Measurements from ENCODE around the gene UROC1.

UROC1 gene

DNA sequence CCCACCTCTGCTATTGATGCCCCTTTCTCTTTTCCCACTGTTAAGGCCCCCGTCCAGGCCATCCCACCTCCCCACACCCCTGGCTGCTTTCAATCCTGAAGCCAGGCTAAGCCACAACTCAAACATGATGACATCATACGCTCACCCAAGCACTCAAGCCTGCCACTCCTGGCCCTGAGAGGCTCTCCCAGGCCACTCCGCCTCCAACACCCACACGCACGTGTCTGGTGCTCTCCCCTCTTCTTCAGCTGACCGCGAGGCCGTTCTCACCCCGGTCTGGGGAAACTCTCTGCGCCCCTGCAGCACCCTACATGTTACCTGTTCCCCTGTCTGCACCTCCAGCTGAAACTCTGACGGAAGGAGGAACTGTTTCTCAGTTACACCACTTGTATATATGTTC lies 48.1 kb downstream of the UROC1 start:
- no peaks in the 10 kb centered on the region for H3K9me2 ChIP-seq (replicated peaks; ENCODE audit: insufficient read depth, low read length)
- H4K20me1 ChIP-seq (ENCODE audit: insufficient read depth, low read length), result 0 out of 2 replicates have a peak, but pooled peaks cover 1% of the 10 kb centered on the region
- no peak for DNase-seq
- no peak overlapping the region for H3K4me2 ChIP-seq (ENCODE audit: low read depth, low read length)
- peaks cover 91% of the 10 kb centered on the region for H3K79me2 ChIP-seq (ENCODE audit: low read length)
- TF ChIP-seq, protein P1, sequence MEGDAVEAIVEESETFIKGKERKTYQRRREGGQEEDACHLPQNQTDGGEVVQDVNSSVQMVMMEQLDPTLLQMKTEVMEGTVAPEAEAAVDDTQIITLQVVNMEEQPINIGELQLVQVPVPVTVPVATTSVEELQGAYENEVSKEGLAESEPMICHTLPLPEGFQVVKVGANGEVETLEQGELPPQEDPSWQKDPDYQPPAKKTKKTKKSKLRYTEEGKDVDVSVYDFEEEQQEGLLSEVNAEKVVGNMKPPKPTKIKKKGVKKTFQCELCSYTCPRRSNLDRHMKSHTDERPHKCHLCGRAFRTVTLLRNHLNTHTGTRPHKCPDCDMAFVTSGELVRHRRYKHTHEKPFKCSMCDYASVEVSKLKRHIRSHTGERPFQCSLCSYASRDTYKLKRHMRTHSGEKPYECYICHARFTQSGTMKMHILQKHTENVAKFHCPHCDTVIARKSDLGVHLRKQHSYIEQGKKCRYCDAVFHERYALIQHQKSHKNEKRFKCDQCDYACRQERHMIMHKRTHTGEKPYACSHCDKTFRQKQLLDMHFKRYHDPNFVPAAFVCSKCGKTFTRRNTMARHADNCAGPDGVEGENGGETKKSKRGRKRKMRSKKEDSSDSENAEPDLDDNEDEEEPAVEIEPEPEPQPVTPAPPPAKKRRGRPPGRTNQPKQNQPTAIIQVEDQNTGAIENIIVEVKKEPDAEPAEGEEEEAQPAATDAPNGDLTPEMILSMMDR (IDR thresholded peaks at IDR 0.05; ENCODE audit: low read length), result no peak
- TF ChIP-seq EZH2 (optimal IDR thresholded peaks at IDR 0.05; ENCODE audit: low read depth, low read length) (no peak), EZH2phosphoT487 (IDR thresholded peaks at IDR 0.05; ENCODE audit: low read length) (no peak)
- no peaks in the 10 kb centered on the region for H3K9me3 ChIP-seq (replicated peaks; ENCODE audit: insufficient read depth, low read length)
- peaks cover 15% of the 10 kb centered on the region for H3K4me1 ChIP-seq (ENCODE audit: low read length)
- H3K27me3 ChIP-seq (replicated peaks; ENCODE audit: insufficient read depth, low read length), result no peaks in the 10 kb centered on the region
- H3K4me3 ChIP-seq (ENCODE audit: low read length), result no peak overlapping the region
- H2AFZ ChIP-seq (ENCODE audit: low read length), result no peak overlapping the region
- H3K36me3 ChIP-seq (replicated peaks; ENCODE audit: insufficient read depth, low read length), result peaks cover 12% of the 10 kb centered on the region; the same call in 1 of the 2 replicates
- no peak overlapping the region for H3K9ac ChIP-seq (ENCODE audit: low read length)
- no peak overlapping the region for H3K27ac ChIP-seq (ENCODE audit: low read length)
- no peaks in the 10 kb centered on the region for H3F3A ChIP-seq (ENCODE audit: insufficient read depth, low read length)

DNA sequence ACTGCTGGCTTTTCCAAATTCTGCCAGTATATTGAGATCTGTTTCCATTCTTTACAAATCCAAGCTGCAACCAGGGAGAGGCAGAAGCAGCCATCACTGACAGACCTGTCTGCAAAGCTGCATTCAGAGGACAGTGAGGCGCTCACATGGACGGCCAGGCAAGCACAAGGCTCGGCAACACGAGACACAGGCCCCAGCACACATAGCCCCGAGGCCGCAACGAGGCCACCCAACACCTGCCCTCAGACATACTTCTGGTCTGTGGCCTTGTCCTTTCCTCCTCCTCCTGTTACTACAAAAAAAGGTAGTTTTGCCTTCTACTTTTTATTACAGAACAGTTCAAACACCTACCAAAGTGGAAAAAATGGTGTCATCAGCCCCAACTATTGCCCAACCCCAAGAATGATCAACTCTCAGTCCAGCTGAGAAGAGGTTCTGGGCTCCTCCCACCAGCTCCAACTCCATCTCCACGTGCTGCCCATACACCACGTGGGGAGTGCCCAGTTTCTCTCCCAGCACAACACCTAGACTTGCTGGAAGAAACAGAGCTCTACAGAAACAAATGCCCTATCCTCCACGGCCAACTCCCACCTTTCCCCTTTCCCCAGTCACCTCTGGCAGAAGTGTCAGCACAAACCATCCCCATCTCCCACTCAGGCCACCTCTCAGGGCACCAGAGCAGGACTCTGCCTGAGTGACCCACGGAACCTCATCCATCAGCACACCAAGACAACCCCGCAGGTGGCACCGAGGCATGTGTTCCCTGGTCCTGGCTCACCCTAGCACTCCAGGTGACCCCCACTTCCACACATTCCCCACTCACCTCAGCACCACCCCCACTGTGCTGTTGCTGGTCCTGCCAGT lies 49.3 kb downstream of the UROC1 start:
- peaks cover 14% of the 10 kb centered on the region; the same call in 1 of the 2 replicates for H3K36me3 ChIP-seq (replicated peaks; ENCODE audit: insufficient read depth, low read length)
- no peaks in the 10 kb centered on the region for H3K9me3 ChIP-seq (replicated peaks; ENCODE audit: insufficient read depth, low read length)
- H3K4me1 ChIP-seq (ENCODE audit: low read length), result peaks cover 7% of the 10 kb centered on the region
- no peak overlapping the region for H3K9ac ChIP-seq (ENCODE audit: low read length)
- no peaks in the 10 kb centered on the region for H3K27me3 ChIP-seq (replicated peaks; ENCODE audit: insufficient read depth, low read length)
- H3K9me2 ChIP-seq (replicated peaks; ENCODE audit: insufficient read depth, low read length), result no peaks in the 10 kb centered on the region
- no peaks in the 10 kb centered on the region for H3F3A ChIP-seq (ENCODE audit: insufficient read depth, low read length)
- TF ChIP-seq, protein P1 (IDR thresholded peaks at IDR 0.05; ENCODE audit: low read length), result no peak
- TF ChIP-seq EZH2phosphoT487 (IDR thresholded peaks at IDR 0.05; ENCODE audit: low read length) (no peak), EZH2 (optimal IDR thresholded peaks at IDR 0.05; ENCODE audit: low read depth, low read length) (no peak)
- no peak overlapping the region for H3K4me3 ChIP-seq (ENCODE audit: low read length)
- DNase-seq, result no peak
- H3K4me2 ChIP-seq (ENCODE audit: low read depth, low read length), result no peak overlapping the region
- peaks cover 86% of the 10 kb centered on the region for H3K79me2 ChIP-seq (ENCODE audit: low read length)
- no peak overlapping the region for H3K27ac ChIP-seq (ENCODE audit: low read length)
- no peaks in the 10 kb centered on the region for H4K20me1 ChIP-seq (ENCODE audit: insufficient read depth, low read length)
- no peak overlapping the region for H2AFZ ChIP-seq (ENCODE audit: low read length)

DNA sequence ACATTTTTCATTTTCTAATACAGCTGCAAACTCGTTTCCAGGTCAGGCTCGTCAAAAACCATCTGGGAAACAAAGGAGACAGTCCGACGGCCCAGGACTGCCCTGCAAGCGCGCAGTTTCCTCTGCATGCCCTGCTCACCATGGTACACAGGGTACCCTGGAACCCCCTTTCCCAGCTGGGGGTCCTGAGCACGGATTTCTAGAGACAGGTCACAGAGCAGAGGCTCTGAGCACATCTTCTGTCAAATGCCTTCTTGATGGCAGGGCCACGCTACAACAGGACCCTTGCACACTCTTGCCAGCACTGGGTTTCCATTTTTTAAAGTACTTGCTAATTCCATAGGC lies 50.0 kb downstream of the UROC1 start:
- TF ChIP-seq EZH2phosphoT487 (IDR thresholded peaks at IDR 0.05; ENCODE audit: low read length) (no peak), EZH2 (optimal IDR thresholded peaks at IDR 0.05; ENCODE audit: low read depth, low read length) (no peak)
- TF ChIP-seq, protein P1 (IDR thresholded peaks at IDR 0.05; ENCODE audit: low read length), result no peak
- H3K9ac ChIP-seq (ENCODE audit: low read length), result no peak overlapping the region
- no peaks in the 10 kb centered on the region for H3K9me3 ChIP-seq (replicated peaks; ENCODE audit: insufficient read depth, low read length)
- H3K4me3 ChIP-seq (ENCODE audit: low read length), result no peak overlapping the region
- no peak overlapping the region for H3K4me2 ChIP-seq (ENCODE audit: low read depth, low read length)
- DNase-seq, result no peak
- peaks cover 80% of the 10 kb centered on the region for H3K79me2 ChIP-seq (ENCODE audit: low read length)
- H3K27me3 ChIP-seq (replicated peaks; ENCODE audit: insufficient read depth, low read length), result no peaks in the 10 kb centered on the region
- H3K27ac ChIP-seq (ENCODE audit: low read length), result no peak overlapping the region
- no peaks in the 10 kb centered on the region for H3K9me2 ChIP-seq (replicated peaks; ENCODE audit: insufficient read depth, low read length)
- peaks cover 14% of the 10 kb centered on the region; the same call in 1 of the 2 replicates for H3K36me3 ChIP-seq (replicated peaks; ENCODE audit: insufficient read depth, low read length)
- no peaks in the 10 kb centered on the region for H4K20me1 ChIP-seq (ENCODE audit: insufficient read depth, low read length)
- no peaks in the 10 kb centered on the region for H3F3A ChIP-seq (ENCODE audit: insufficient read depth, low read length)
- H3K4me1 ChIP-seq (ENCODE audit: low read length), result no peaks in the 10 kb centered on the region
- no peak overlapping the region for H2AFZ ChIP-seq (ENCODE audit: low read length)
